ENCODE data around the gene SMIM41. TPM values are rescaled to one million over a fixed set of nuclear protein-coding genes. Genes with fewer than 3 reads are reported as not detected.

The SMIM41 gene
- total RNA-seq, 4 donors from 2014 or later = not detected

GRCh38 chr12:52055731-52056711, 23.5 kb upstream of the SMIM41 start:
- peaks cover 4 to 14% of the 10 kb centered on the region in 2 donors for H3K4me1 ChIP-seq
- no peak overlapping the region for H3K4me3 ChIP-seq
- no peaks in the 10 kb centered on the region for H3K9me3 ChIP-seq
- in situ Hi-C loops (cut with MboI; ENCODE audit: low sequenced_read_pairs in 4 of 4) (no loop called here), intact Hi-C loops (cut with DNase I; ENCODE audit: low total_unique reads) (no loop called here)
- peaks cover 0 to 56% of the 10 kb centered on the region in 2 donors for H3K36me3 ChIP-seq
- H3K27ac ChIP-seq = peak overlapping the region; percentile 90 to 98 (median 94)
- TF ChIP-seq POLR2A (IDR thresholded peaks at IDR 0.05) = peak in 1 of 2 donors; percentile 15
- TF ChIP-seq CTCF (IDR thresholded peaks at IDR 0.05 in 4 of 5, conservative IDR thresholded peaks at IDR 0.05 in 1 of 5) = no peak
- H3K27me3 ChIP-seq = no peaks in the 10 kb centered on the region
- DNase-seq = peak in 1 of 2 donors; percentile 29
- no peak for ATAC-seq

GRCh38 chr12:52056801-52057637, 22.5 kb upstream of the SMIM41 start:
- Histone ChIP-seq H3K9me3 (no peaks in the 10 kb centered on the region), H3K4me1 (peaks cover 1 to 14% of the 10 kb centered on the region in 2 donors), H3K4me3 (no peak overlapping the region), H3K27me3 (no peaks in the 10 kb centered on the region), H3K36me3 (peaks cover 0 to 56% of the 10 kb centered on the region in 2 donors), H3K27ac (peak overlapping the region; percentile 90 to 98 (median 94))
- TF ChIP-seq POLR2A (IDR thresholded peaks at IDR 0.05) (no peak), CTCF (IDR thresholded peaks at IDR 0.05 in 4 of 5, conservative IDR thresholded peaks at IDR 0.05 in 1 of 5) (no peak)
- intact Hi-C loops (cut with DNase I; ENCODE audit: low total_unique reads) = no loop called here
- no peak for ATAC-seq
- in situ Hi-C loops (cut with MboI; ENCODE audit: low sequenced_read_pairs in 4 of 4) = no loop called here
- DNase-seq = peak in 1 of 2 donors; percentile 28

GRCh38 chr12:52057638-52058576, 21.6 kb upstream of the SMIM41 start:
- peak overlapping the region; percentile 90 to 98 (median 94) for H3K27ac ChIP-seq
- intact Hi-C loops (cut with DNase I; ENCODE audit: low total_unique reads) = no loop called here
- H3K27me3 ChIP-seq = no peaks in the 10 kb centered on the region
- peaks cover 0 to 56% of the 10 kb centered on the region in 2 donors for H3K36me3 ChIP-seq
- in situ Hi-C loops (cut with MboI; ENCODE audit: low sequenced_read_pairs in 4 of 4) = no loop called here
- peaks cover 3 to 23% of the 10 kb centered on the region in 2 donors for H3K4me1 ChIP-seq
- H3K9me3 ChIP-seq = no peaks in the 10 kb centered on the region
- TF ChIP-seq POLR2A (IDR thresholded peaks at IDR 0.05) (no peak), CTCF (IDR thresholded peaks at IDR 0.05 in 4 of 5, conservative IDR thresholded peaks at IDR 0.05 in 1 of 5) (no peak)
- no peak overlapping the region for H3K4me3 ChIP-seq
- ATAC-seq = no peak
- DNase-seq = no peak
